A549 (cell line): Measurements from ENCODE around the gene PDZK1IP1. TPM values are rescaled to one million over a fixed set of nuclear protein-coding genes. Genes with fewer than 3 reads are reported as not detected.
"Not testable (repeated sequence)": the region's sequence is repeated elsewhere in the genome, so short reads cannot be mapped to it uniquely, and the experiment has no call there.

Experiments used
- ATAC-seq, 2 experiments: fragments of 200-7000 bp in 1 of 2; fragments of >200 bp in 1 of 2; cut with Nextera tagmentation in 1 of 2; cut with Tn5 transposase in 1 of 2; 3 replicates each; pipeline versions ENCODE4 v1.8.0 to v1.9.1; 2018 to 2020; ENCODE audit warnings: mild to moderate bottlenecking in 1 of 2, moderate library complexity in 1 of 2
- CTCF ChIA-PET: fragments of 300-600 bp; sonication (Branson Sonifier 250); formaldehyde crosslinking; extraction: SDS; loops from one replicate; lab custom pipeline; 2021; ENCODE audit warnings: antibody characterized with exemption, inconsistent platforms; lab: Yijun Ruan, JAX
- POLR2A ChIA-PET: fragments of 350-600 bp; formaldehyde crosslinking; extraction: SDS; loops from one replicate; lab custom pipeline; 2021; ENCODE audit warnings: antibody characterized with exemption, inconsistent platforms; lab: Yijun Ruan, JAX
- DNase-seq, 2 experiments: peaks; one replicate each; pipeline versions ENCODE4 v3.0.0 to v3.0.0-alpha.2; 2011 to 2016; ENCODE audit warnings: low read depth in 1 of 2, low spot score in 1 of 2
- FAIRE-seq: peaks from 2 replicates; lab custom pipeline; 2011; peaks lifted over from hg19 to GRCh38; lab: Jason Lieb, UNC
- H3K27ac ChIP-seq, 2 experiments: fragments of >200 bp; sonication (Bioruptor Twin); formaldehyde crosslinking; 3 replicates each; pipeline ENCODE4 v1.5.1; 2016 to 2017
- H3K4me1 ChIP-seq: fragments of >200 bp; sonication (Bioruptor Twin); formaldehyde crosslinking; 3 replicates; pipeline ENCODE4 v1.6.1; 2016
- H3K4me2 ChIP-seq: fragments of >200 bp; sonication (Bioruptor Twin); formaldehyde crosslinking; 3 replicates; pipeline ENCODE4 v1.6.1; 2016
- H3K4me3 ChIP-seq: fragments of >200 bp; sonication (Bioruptor Twin); formaldehyde crosslinking; 3 replicates; pipeline ENCODE4 v1.5.1; 2016
- H3K9me3 ChIP-seq: fragments of >200 bp; sonication (Bioruptor Twin); formaldehyde crosslinking; 3 replicates; pipeline ENCODE4 v1.6.1; 2016
- BHLHE40 ChIP-seq: IDR thresholded peaks from 2 replicates; pipeline ENCODE4 v1.6.1; 2012; ENCODE audit warnings: low read depth, low read length, inconsistent platforms
- CBX2 ChIP-seq: fragments of 200-600 bp; sonication (generic); IDR thresholded peaks from 2 replicates; pipeline ENCODE4 v1.6.1; 2016; ENCODE audit warnings: low read depth, mild to moderate bottlenecking, borderline replicate concordance
- CEBPB ChIP-seq, 2 experiments: fragments of >200 bp in 1 of 2; sonication (Bioruptor Twin) in 1 of 2; formaldehyde crosslinking in 1 of 2; IDR thresholded peaks; 2 replicates each; pipeline ENCODE4 v1.6.1; 2012 to 2016
- CHD4 ChIP-seq: fragments of 200-600 bp; sonication (generic); IDR thresholded peaks from 2 replicates; pipeline ENCODE4 v1.6.1; 2016; ENCODE audit warnings: antibody characterized with exemption, mild to moderate bottlenecking, borderline replicate concordance
- CTCF ChIP-seq: fragments of >200 bp; sonication (Bioruptor Twin); formaldehyde crosslinking; IDR thresholded peaks from 3 replicates; pipeline ENCODE4 v1.5.1; 2016
- EHMT2 ChIP-seq: fragments of 200-600 bp; sonication (generic); IDR thresholded peaks from 2 replicates; pipeline ENCODE4 v1.6.1; 2016; ENCODE audit warnings: antibody characterized with exemption, low read depth, mild to moderate bottlenecking, moderate library complexity
- EP300 ChIP-seq, 2 experiments: fragments of >200 bp; sonication (Bioruptor Twin); formaldehyde crosslinking; IDR thresholded peaks; 2 replicates in 1 of 2; 3 replicates in 1 of 2; pipeline ENCODE4 v1.6.1; 2016 to 2017
- GATA3 ChIP-seq: IDR thresholded peaks from 2 replicates; pipeline ENCODE4 v1.6.1; 2012; ENCODE audit warnings: borderline replicate concordance
- HDAC2 ChIP-seq: fragments of 200-600 bp; sonication (generic); IDR thresholded peaks from 2 replicates; pipeline ENCODE4 v1.6.1; 2016
- HOXA7 ChIP-seq: fragments of 250-450 bp; sonication (Bioruptor Pico); IDR thresholded peaks from 2 replicates; pipeline ENCODE4 v1.5.0; 2020; ENCODE audit warnings: mild to moderate bottlenecking, moderate library complexity
- HOXB5 ChIP-seq: fragments of 250-450 bp; sonication (Bioruptor Pico); IDR thresholded peaks from 2 replicates; pipeline ENCODE4 v1.5.0; 2020; ENCODE audit warnings: mild to moderate bottlenecking, moderate library complexity
- JUN ChIP-seq, 2 experiments: fragments of >200 bp; sonication (Bioruptor Twin); formaldehyde crosslinking; IDR thresholded peaks; 2 replicates in 1 of 2; 3 replicates in 1 of 2; pipeline ENCODE4 v1.6.1; 2016 to 2017
- KDM5A ChIP-seq: fragments of 200-600 bp; sonication (generic); IDR thresholded peaks from 2 replicates; pipeline ENCODE4 v1.6.1; 2016; ENCODE audit warnings: antibody characterized with exemption, mild to moderate bottlenecking
- MAFK ChIP-seq: fragments of 450-650 bp; IDR thresholded peaks from 2 replicates; pipeline ENCODE4 v1.6.1; 2014; ENCODE audit not compliant: partially characterized antibody
- NFE2L2 ChIP-seq: fragments of 150-350 bp; conservative IDR thresholded peaks from 2 replicates; pipeline ENCODE4 v1.6.1; 2014; ENCODE audit warnings: low read length
- NR3C1 ChIP-seq: fragments of >200 bp; sonication (Bioruptor Twin); formaldehyde crosslinking; IDR thresholded peaks from 3 replicates; pipeline ENCODE4 v1.6.1; 2017
- RAD21 ChIP-seq, 2 experiments: fragments of >200 bp in 1 of 2; sonication (Bioruptor Twin) in 1 of 2; formaldehyde crosslinking in 1 of 2; IDR thresholded peaks in 1 of 2; conservative IDR thresholded peaks in 1 of 2; 2 replicates in 1 of 2; 3 replicates in 1 of 2; pipeline ENCODE4 v1.6.1; 2012 to 2018; ENCODE audit warnings: inconsistent platforms in 1 of 2
- RFX5 ChIP-seq: fragments of 450-650 bp; IDR thresholded peaks from 2 replicates; pipeline ENCODE4 v1.7.1; 2014; ENCODE audit warnings: antibody characterized with exemption, mild to moderate bottlenecking, moderate library complexity
- SMC3 ChIP-seq: fragments of >200 bp; sonication (Bioruptor Twin); formaldehyde crosslinking; IDR thresholded peaks from 3 replicates; pipeline ENCODE4 v1.6.1; 2018; ENCODE audit warnings: inconsistent platforms
- SREBF2 ChIP-seq: fragments of 450-650 bp; IDR thresholded peaks from 2 replicates; pipeline ENCODE4 v1.6.1; 2014; ENCODE audit warnings: mild to moderate bottlenecking, moderate library complexity
- ZSCAN20 ChIP-seq: fragments of 250-450 bp; sonication (Bioruptor Pico); IDR thresholded peaks from 2 replicates; pipeline ENCODE4 v1.8.0; 2022; ENCODE audit warnings: mild to moderate bottlenecking, moderate library complexity
- WGBS: methylation state at CpG from one replicate; pipeline ENCODE4 v1.1.6; 2017; ENCODE audit errors: missing lambda C conversion rate; 5-methylcytosine and 5-hydroxymethylcytosine counted together
- polyA plus RNA-seq, 4 experiments: library from polyadenylated mRNA; depleted of rRNA in 3 of 4; stranded (reverse); fragments of >200 nt; fragmentation: RNase III in 1 of 4; extraction: RNeasy Plus Mini Kit Qiagen cat#74134 plus additional on column Dnase treatment in 1 of 4; gene quantifications; 2 replicates in 3 of 4; 3 replicates in 1 of 4; pipeline ENCODE4 v1.2.3, GENCODE V29; 2011 to 2017
- TF ChIP-seq, protein P1 (sequence below): IDR thresholded peaks from 2 replicates; pipeline ENCODE4 v1.6.1; 2012; ENCODE audit warnings: low read depth, borderline replicate concordance
- TF ChIP-seq, protein P2 (sequence below): IDR thresholded peaks from 2 replicates; pipeline ENCODE4 v1.6.1; 2012

Gene PDZK1IP1
- polyA plus RNA-seq, 2 of the 4 experiments (the other 2 are of a cell fraction): 2.2 to 6.4 TPM

DNA sequence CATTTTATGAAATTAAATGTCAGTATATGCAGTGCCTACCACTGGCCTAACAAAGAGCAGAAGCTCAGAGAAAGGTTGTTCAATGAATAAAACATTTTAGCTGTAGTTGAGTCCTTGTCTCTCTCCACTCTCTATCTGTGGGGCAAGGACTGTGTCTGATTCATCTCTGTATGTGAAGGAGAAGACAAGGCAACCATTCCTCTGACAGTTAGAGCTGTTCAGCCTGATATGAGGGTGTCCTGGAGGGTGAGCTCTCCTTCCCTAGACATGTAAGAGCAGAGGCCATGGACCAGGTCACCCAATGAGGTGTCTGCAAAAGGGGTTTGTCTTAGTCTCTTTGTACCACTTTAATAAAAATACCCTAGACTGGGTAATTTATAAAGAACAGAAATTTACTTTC lies 4.5 kb upstream of the PDZK1IP1 start:
- H3K27ac ChIP-seq: no peak overlapping the region
- no peaks in the 10 kb centered on the region for H3K9me3 ChIP-seq
- peaks cover 39% of the 10 kb centered on the region for H3K4me1 ChIP-seq
- H3K4me3 ChIP-seq: no peak overlapping the region
- H3K4me2 ChIP-seq: no peak overlapping the region
- FAIRE-seq (no peak), DNase-seq (no peak), ATAC-seq (no peak)
- POLR2A ChIA-PET: no interaction called here
- CTCF ChIA-PET: interaction anchor here (1.1 to 10.5 kb wide), 6 partner anchors 17 to 516 kb away, joined by 3 to 142 read pairs (median 8); no protein-coding TSS in a partner anchor
- TF ChIP-seq HOXB5 (no peak), RFX5 (no peak), CHD4 (no peak), CTCF (no peak), NFE2L2 (no peak), GATA3 (no peak), SMC3 (no peak), CEBPB (IDR thresholded peaks at IDR 0.05) (no peak), BHLHE40 (no peak), KDM5A (no peak), HOXA7 (CRISPR knock-in tag) (no peak), EP300 (IDR thresholded peaks at IDR 0.05) (no peak)
- TF ChIP-seq, protein P1, sequence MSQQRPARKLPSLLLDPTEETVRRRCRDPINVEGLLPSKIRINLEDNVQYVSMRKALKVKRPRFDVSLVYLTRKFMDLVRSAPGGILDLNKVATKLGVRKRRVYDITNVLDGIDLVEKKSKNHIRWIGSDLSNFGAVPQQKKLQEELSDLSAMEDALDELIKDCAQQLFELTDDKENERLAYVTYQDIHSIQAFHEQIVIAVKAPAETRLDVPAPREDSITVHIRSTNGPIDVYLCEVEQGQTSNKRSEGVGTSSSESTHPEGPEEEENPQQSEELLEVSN: no peak
- TF ChIP-seq, protein P2, sequence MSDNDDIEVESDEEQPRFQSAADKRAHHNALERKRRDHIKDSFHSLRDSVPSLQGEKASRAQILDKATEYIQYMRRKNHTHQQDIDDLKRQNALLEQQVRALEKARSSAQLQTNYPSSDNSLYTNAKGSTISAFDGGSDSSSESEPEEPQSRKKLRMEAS: no peak

DNA sequence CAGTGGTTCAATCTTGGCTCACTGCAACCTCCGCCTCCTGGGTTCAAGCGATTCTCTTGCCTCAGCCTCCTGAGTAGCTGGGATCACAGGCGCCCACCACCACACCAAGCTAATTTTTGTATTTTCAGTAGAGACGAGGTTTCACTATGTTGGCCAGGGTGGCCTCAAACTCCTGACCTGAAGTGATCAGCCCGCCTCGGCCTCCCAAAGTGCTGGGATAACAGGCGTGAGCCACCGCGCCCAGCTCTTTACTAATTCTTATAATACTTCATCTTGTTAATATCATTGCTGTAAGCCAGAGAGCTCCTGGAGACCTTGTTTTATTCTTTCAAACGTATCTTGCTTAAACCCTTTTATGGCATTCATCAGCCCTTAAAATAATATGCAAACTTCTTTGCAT lies 3.7 kb upstream of the PDZK1IP1 start:
- H3K4me1 ChIP-seq: peaks cover 39% of the 10 kb centered on the region
- WGBS: 85% methylated on average over 10 of the region's 10 CpGs
- H3K27ac ChIP-seq: peak overlapping the region; percentile 85 to 92; a peak in 4 of 6 replicates
- H3K4me3 ChIP-seq, POLR2A ChIA-PET, ATAC-seq, H3K9me3 ChIP-seq, H3K4me2 ChIP-seq, FAIRE-seq, DNase-seq: not testable (repeated sequence)
- CTCF ChIA-PET: interaction anchor here (0.6 to 10.5 kb wide), 22 partner anchors 9 to 537 kb away, joined by 3 to 142 read pairs (median 4); no protein-coding TSS in a partner anchor

GRCh38 chr1:47192458-47193384 lies 2.9 kb upstream of the PDZK1IP1 start:
- 0 out of 3 replicates have a peak overlapping the region, but pooled peaks have one; percentile 25 for H3K4me3 ChIP-seq
- ATAC-seq (peak; percentile 47 to 61; a peak in 3 of 6 replicates), FAIRE-seq (peak; percentile 7), DNase-seq (peak; percentile 62 to 64)
- peak overlapping the region; percentile 90 for H3K4me2 ChIP-seq
- H3K4me1 ChIP-seq: peaks cover 39% of the 10 kb centered on the region
- CTCF ChIA-PET: interaction anchor here (0.6 to 10.5 kb wide), 26 partner anchors 8 to 534 kb away, joined by 3 to 142 read pairs (median 4); no protein-coding TSS in a partner anchor
- H3K27ac ChIP-seq: peak overlapping the region; percentile 85 to 92
- TF ChIP-seq MAFK: no peak
- no peak for TF ChIP-seq NR3C1
- TF ChIP-seq RAD21 (conservative IDR thresholded peaks at IDR 0.05 in 1 of 2, IDR thresholded peaks at IDR 0.05 in 1 of 2): peak; percentile 58 to 73
- no peak for TF ChIP-seq HDAC2
- no peak for TF ChIP-seq CBX2
- TF ChIP-seq JUN (IDR thresholded peaks at IDR 0.05): no peak
- no peak for TF ChIP-seq EP300 (IDR thresholded peaks at IDR 0.05)
- no peak for TF ChIP-seq EHMT2
- no peak for TF ChIP-seq SREBF2
- peak; percentile 74 for TF ChIP-seq CTCF
- TF ChIP-seq, protein P2: no peak
- peak; percentile 53 for TF ChIP-seq SMC3
- TF ChIP-seq ZSCAN20 (CRISPR knock-in tag): no peak
- 15% methylated on average over 7 of the region's 10 CpGs for WGBS
- no peaks in the 10 kb centered on the region for H3K9me3 ChIP-seq
- POLR2A ChIA-PET: no interaction called here
